HG02759 (cell line): Measurements from ENCODE around the gene NDUFA13.
"Not testable (repeated sequence)": the region's sequence is repeated elsewhere in the genome, so short reads cannot be mapped to it uniquely, and the experiment has no call there.

ENCODE experiments used
- ATAC-seq: cut with Tn5 transposase; IDR thresholded peaks from one replicate; pipeline ENCODE4 v1.9.1; 2021; ENCODE audit warnings: mild to moderate bottlenecking, moderate library complexity; ENCODE audit not compliant: unreplicated experiment

Gene NDUFA13

DNA sequence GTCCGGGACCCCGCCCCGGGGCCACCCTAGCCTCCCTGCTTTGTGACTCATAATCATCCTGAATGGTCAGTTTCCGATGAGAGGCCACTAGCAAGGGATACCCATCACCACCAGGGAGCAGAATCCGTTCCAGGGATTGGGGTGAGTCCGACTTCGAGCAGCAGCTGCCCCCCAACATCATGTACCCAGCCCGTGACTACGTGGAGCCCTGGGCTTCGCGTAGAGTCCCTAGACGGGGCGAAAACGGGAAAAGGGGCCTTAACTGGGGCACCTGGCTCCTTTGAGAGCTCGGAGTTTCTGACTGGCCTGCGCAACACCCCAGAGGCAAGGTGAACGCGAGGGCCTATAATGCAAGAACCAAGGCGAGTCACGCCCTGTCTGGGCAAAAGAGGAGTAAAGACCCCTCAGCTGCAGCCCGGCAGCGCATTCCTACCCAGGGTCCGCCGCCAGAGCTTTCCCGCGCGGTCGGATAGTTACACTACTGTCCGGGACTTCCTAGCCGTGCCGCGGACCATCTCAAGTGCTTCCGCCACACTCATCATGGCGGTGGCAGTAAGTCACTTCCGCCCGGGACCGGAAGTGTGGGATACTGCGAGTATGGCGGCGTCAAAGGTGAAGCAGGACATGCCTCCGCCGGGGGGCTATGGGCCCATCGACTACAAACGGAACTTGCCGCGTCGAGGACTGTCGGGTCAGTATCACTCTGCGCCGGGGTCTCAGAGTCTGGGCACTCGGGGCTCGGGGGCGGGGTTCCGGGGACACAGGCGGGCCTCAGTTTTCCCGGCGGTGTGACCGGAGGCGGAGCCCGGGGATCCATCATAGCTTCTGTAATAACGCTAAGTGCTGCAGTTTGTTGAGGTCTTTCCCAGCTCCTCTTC, at the start of gene NDUFA13:
TSS of gene NDUFA13 (plus strand) at position 584 of the 878 bp plus-strand sequence. CDS start at position 598, 14 bp downstream.
- peak; percentile 95 for ATAC-seq

DNA sequence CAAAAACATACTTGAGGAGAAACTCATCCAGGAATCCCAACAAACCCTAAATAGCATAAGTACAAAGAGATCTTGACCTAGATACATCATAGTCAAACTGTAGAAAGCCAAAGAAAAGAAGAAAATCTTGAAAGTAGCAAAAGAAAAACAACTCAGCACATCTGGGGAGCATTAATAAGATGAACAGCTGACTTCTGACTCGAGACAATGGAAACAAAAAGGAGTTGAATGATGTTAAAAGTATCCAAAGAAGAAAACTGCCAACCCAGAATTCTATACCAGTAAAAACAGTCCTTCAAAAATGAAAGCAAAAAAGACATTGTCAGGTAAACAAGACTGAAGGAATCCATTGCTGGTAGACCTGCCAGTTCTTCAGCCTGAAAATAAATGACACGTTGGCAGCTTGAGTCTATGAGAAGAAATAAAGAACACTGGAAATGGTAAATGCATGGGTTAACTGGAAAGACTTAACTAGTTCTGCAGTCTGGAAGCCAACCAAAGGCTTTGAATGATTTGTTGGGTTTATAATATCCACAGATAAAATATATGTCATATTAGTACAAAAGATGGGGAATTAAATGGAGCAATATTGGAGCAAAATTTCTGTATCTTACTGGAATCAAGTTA, 47.5 kb upstream of the NDUFA13 start:
- no peak for ATAC-seq

DNA sequence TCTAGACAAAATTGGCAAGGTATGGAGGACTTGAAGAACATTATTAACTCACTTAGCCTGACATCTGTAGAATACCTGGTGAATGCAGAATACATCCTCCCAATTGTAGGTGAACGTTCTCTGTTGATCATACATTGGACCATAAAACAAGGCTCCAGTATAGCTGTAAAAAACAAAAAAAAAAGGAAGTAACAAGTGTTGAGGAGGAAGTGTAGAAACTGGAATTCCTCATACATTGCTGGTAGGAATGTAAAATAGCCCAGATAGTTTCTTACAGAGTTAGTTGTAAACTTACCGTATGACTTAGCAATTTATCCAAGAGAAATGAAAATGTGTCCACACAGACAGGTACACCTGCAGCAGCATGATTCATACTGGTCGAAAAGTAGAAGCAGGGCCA, 45.4 kb upstream of the NDUFA13 start:
- ATAC-seq, result no peak

DNA sequence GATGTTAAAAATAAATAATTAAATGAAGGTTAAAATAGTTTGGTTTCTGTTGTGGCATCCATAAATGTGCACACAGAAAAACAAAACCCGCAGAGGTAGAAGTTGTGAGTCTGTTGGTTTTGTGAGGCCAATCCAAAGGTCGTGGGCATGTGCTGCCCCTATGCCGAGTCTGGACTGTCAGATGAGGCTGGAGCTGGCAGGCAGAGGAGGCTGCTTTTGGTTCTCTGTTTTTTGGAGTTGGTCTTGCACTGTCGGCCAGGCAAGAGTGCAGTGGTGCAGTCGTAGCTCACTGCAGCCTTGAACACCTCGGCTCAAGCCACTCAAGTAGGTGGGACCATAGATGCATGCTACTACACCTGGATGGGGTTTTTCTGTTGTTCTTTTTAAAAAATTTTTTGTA, 44.3 kb upstream of the NDUFA13 start:
- no peak for ATAC-seq

DNA sequence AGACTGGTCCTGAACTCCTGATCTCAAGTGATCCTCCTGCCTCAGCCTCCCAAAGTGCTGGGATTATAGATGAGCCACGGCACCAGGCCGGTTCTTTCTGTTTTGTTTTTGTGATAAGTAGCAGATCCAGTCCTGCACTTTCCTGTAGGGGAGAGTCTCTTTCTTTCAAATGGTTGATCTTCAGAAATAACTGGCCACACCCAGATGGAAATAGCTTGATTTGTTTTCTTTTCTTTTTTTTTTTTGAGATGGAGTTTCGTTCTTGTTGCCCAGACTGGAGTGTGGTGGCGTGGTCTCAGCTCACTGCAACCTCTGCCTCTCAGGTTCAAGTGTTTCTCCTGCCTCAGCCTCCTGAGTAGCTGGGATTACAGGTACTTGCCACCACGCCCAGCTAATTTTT, 43.9 kb upstream of the NDUFA13 start:
- not testable (repeated sequence) for ATAC-seq

DNA sequence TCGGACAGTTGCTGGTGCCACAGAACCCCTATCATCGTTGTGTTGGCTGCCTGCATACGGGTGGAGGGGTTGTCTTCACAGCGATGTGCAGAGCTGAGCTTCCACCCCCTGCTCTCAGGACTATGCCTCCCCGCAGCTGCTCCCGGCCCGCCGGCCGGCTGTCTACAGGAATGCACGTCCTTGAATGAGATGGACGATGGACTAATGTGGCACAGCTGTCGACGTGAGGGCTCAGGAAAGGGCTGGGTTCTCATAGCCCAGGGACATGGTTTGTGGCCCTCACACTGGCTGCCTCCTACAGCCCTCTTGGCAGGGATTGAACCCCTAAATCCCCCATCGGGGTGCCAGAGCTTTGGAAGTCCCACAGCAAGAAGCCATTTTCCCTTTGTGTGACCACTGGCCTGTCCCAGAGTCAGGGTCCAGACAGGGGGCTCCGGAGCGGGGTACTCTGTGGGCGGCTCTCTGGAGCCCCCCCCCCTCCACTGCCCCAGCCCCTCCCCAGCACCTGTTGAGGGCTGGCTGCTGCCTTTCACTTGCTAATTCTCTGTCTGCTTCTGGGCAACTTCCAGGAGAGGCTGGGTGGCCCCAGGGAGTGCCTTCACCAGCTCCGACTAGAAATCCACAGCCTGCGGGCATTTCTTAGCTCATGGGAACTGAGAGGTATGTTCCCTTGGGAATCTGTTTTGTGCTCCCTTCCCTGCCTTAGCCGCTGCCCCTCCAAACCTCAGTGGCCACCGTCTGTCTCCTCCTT, 40.8 kb upstream of the NDUFA13 start:
- ATAC-seq, result no peak

DNA sequence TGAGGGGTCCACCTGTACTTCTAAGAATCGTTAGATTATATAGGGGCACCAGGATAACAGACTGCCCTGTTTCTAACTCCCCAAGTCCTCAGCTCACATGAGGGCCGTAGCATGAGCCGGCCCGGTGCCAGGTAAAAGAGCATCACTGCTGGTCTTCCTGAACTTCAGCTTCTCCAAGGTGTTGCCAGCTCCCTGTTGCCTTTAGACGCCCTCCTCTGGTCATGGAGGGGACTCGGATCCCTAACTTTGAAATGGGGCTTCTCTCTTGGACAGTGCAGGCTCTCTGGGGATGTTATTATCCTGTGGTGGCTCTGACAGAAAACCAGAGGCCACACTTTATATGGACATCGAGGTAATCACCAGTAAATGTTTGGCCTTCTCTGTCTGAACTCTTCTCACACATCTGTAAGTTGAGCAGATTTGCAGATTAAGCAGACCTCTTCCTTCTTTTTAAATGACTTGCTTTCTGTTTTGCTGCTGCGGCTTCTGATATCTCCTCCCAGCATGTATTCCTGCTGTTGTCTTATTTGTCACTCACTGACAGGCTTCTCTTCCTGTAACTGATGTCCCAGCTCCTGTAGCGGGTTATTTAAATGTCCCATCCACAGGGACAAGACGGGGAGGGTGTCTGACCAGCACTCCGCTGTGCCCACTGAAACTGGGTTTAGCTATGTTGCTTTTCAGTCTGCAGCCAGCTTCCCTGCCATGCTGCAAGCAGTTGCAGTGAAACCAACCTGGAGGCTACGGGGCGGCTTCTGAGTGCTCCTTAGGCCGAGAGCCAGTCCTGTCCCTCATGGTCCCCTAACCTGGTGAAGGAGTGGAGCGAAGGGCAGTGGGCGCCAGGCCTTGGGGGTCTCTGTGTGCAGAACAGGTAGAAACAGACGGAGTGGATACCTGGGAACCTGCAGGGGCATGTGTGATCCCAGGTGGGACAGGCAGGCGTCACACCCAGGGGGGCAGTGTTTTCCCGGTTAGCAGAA, 39.9 kb upstream of the NDUFA13 start:
- ATAC-seq, result no peak

DNA sequence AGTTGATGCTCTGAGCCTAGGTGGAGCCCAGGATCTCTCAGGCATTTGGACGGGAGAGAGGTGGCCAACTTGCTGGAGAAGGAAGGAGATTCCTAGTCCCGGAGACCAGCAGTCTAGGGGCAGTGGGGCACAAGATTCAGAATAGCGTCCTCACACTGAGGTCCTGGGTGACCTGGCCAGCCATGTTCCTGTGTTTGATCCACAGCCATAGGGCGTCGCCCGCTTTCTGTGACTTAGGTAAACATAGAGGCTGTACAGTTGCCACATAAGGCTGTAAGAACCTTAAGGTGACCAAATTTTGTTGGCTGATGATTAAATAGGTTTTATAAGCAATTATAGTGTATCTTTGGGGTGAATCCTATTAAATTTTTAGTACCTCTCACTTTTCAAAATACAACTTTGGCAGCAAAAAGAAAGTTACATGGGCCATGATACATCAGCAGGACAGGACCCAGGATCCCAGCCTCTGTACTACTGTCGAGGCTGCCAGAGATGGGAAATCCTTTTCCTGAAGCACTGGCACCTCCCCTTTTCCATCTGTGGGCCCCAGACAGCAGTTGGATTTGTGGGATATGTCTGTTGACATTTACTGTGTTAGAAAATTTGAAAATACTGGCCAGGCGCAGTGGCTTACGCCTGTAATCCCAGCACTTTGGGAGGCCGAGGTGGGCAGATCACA, 38.2 kb upstream of the NDUFA13 start:
- no peak for ATAC-seq

DNA sequence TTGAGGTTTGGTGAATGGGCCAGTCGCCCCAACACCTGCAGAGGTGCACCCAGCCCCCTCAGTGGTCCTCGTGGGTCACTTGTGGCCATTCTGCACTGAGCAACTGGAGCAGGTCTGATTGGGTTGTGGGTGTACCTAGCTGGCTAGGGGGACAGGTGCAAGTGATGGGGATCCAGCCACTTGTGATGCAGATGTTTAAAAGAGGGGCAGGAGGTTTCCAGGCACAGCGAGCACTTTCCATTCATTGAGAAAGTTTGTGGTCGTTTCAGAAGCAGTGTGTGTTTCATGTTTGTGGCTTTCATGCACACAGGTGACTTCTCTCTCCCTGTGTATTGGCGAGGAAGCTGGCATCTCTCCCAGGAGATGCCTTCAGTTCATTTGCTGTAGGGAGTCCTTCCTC, 35.3 kb upstream of the NDUFA13 start:
- no peak for ATAC-seq

DNA sequence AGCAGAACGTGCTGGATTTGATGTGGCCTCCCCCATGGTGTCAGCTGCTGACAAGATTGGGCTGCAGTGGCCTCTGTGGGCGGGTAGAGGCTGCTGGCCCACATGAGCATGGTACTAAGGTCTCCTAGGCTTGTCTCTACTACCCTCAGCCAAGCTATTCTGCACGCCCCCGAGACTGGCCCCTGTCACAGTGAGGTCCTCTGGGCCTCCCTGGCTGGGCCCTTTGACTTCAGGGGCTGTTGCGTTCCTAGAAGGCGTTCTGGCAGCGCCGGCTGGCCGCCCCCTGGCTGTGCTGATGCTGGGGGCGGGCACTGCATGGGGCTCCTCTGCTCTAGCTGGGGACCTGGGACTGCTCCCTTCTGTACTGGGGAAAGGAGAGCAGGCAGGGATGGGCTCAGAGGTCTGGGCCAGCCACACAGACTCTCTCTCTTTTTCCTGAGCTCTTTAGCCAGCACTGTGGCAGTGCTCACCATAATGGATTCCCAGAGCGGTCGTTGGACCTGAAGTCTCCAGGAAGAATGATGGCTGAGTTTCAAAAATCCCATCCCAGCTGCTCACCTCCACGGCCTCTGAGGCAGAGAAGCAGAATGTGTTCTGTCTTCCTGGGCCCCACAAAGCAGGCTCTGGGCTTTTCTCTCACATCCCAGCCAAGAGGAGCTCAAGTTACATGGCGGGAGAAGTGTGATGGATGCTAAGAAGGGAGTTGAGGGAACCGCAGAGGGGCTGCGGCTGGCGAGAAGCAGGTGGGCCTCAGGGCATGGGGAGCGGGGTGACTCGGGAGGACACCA, 33.0 kb upstream of the NDUFA13 start:
- ATAC-seq, result no peak

DNA sequence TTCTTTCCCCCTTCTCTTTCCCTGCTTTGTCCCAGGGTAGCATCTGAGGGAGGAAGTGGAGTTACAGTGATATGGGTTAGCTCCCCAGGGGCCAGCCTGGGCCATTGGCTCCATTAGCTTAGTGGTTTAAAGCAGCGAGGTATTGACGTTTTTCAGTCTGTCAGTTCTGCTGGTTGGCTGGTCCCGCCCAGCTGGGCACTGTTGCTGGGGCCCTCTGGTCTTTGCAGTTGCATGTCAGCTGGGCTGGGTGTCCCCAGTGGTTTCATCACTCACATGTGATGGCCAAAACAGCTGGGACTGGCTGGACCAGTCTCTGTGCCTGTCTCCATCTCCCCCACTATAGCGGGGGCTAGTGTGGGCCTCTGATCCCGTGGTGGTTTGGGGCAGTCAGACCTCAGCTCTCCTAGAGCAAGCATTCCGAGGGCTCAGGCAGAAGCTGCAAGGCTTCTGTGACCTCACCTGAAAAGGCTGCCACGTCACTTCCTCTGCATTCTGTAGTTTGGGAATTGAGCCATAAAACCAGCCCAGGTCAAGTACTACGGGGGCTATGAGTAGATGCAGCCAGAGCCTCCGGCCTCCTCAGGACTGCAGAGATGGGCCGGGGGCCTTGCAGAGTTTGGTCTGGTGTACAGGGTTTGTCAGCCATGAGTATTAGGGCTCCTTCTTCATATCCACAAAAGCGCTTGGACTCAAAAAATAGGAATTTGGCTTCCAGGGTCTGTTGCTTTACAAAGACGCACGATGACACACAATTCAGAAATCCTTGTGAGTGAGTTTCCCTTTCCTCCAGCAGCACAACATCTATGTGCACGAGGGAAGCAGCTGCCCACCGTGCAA, 30.6 kb upstream of the NDUFA13 start:
- no peak for ATAC-seq

DNA sequence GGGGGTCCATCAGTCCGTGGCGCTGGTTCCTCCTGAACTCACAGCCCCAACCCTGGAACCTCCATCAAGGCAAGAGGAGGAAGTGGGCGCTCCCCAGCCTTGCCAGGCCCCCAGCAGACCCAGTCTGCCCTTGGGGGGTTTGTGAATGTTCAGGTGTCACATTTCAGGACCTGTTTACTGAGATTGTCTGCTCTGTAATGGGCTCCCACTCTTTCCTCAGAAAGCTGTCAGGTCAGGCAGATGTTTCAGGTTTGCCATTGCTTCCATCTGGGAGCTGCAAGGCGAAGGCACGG, 30.1 kb upstream of the NDUFA13 start:
- ATAC-seq, result no peak

DNA sequence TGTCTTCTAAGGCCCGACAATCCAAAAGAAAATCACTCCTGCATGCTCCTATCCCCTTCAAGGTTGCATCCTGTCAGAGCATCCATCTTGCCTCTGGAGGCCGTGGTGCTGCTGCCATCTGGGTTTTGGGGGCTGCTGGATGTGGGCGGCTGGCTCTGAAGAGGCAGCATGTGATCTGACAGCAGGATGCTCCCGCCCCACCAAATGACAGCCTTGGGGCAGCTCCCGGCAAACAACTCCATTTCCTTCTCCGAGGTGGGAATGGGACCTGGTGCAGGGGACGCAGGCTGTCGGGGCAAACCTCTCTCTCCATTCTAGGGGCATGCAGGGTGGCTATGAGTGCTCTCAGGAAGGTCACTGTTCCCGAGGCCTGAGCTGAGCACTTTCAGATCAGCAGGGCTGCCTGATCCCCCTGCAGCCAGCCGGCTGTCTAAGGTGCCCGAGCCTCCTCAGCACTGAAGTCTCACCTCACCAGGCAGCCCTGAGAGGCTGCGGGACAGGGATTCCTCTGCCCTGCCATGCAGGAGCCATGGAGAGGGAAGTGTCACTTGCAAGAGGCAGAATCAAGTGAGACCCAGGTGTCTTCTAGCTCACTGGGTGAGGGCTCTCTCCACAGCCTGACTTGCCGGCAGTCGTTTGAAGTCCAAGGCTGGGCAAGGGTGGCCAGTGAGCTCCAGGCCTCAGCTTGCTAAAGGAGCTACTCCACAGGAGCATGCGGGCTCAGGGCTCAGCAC, 29.5 kb upstream of the NDUFA13 start:
- ATAC-seq, result no peak

DNA sequence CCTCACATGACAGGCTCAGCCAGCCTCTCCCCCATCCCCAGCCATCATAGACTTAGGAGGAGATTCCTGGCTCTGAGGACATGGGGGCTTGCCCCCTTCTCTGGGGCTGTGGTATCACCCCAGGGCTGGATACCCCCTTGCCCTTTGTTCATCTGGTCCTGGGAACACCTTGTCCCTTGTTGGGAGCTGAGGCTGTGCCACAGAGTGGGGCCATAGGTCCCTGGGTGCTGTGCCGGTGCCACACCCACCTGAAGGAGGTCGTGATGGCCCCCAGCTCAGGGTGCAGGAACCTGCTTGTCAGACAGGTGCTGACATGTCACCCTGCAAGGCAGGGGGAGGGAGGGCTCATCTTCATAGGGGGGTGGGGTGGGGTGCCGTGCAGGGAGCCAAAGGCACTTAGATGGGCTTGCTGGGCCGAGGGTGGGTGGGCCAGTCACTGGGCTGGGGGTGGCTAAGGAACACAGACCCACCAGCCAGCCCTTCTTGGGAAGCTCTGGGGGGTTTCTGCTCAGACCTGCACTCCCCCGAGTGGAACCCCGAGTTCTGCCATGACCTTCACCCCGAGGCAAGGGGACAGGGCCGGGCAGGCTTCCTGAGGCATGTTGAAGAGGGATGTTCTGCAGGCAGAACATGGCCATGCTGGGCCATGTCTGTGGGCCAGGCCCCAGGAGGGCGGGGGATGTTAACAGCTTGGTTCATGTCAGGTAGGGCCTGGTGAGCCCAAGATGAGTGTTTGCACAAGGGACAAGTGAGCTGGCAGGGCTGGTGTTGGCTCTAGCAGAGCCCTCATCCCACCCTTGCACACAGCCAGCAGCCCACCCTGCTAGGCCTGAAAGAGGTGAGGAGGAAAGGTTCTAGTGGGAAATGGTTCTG, 28.7 kb upstream of the NDUFA13 start:
- ATAC-seq, result no peak

DNA sequence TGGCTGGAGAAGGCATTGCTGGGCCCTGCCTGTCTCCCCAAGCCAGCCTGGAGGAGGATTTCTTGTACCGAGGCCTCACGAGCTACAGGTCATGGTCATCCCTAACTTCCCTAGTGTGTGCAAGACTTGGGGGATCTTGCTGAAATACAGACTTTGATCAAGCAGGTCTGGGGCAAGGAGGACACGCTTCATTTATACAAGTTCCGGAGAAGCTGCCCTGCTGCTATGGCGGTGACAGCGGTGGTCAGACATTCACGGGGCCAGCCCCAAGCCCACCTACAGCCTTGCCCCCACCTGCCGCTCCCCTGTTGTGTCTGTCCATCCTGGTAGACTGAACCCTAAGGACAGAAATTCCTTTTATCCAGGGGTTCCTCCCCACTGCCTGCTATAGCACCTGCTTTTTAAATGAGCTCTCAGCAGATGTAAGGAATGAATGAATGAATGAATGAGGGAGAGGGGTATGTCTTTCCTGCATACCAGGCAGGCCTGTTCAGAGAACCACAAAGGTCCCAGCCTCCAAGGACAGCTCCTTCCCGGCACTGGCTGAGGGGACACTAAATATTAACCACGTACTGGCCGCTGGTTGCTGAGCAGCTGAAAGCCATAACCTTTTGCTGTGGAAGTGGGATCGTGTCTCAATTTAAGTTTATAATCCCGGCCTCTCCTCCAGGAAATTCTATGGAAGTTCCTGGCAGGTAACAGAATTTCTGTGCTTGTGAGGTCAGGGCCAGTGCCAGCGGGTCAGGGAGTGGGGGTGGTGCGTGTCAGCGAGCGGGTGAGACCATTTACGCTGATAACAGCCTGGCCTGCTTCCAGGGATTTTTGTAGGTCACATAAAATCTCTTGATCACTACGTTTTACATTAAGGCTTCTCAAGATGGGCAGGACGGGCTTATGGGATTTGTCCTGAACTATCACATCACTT, 27.8 kb upstream of the NDUFA13 start:
- no peak for ATAC-seq
